Measurements from ENCODE around the gene BRD2. TPM values are rescaled to one million over a fixed set of nuclear protein-coding genes. Genes with fewer than 3 reads are reported as not detected.

Gene BRD2
- total RNA-seq, 1 experiment from 2014 or later = 172 TPM

GRCh38 chr6:32969685-32970412, 1.5 kb downstream of the BRD2 start:
- in situ Hi-C loops (cut with HindIII; ENCODE audit: low sequenced_read_pairs) = no loop called here
- DNase-seq (ENCODE audit: low spot score) = peak; percentile 82

DNA sequence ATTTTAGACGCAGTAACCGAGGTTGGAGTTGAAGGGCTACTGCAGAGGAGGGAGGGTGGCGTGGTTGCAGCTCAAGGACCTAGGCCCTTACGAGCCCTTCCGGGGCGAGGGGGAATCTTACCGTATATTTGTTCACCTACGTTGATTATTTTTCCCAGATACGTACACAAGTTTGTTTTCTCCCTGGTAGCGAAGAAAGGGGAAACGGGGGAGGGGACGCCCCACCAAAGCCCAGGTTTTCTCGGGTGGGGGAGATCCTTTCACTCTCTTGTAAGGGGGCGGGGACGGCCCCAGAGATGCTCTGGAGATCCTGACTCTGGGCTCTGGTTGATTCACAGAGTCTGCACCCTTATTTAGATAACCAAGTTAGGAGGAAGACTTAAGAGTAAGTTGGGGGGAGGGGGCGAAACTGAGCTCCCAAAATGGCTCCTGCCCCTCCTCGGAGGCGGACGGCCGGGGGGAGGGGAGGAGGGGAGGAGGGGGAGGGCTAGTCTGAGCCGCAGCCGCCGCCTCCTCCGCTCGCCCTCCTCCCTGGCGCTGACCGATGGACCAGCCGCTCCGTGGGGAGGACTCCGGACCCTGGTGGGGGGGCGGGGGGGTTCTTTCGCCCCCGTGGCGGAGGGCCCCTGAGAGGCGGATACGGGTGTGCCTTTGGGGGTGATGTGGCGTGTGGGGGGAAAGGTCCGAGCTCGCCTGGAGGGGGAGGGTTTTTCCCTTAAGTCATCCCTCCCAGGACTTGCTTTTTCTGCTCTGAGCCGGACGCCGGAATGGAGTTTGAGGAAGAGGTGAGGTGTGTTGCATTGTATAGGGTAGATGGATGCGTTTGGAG, 2.2 kb downstream of the BRD2 start:
- in situ Hi-C loops (cut with HindIII; ENCODE audit: low sequenced_read_pairs) = no loop called here
- peak; percentile 82 for DNase-seq (ENCODE audit: low spot score)

- DNase-seq (ENCODE audit: low spot score) = no peak
Observed at GRCh38 chr6:32971242-32971580, 2.8 kb downstream of the BRD2 start.

GRCh38 chr6:32971581-32972352, 3.4 kb downstream of the BRD2 start:
- in situ Hi-C loops (cut with HindIII; ENCODE audit: low sequenced_read_pairs) = no loop called here

More at GRCh38 chr6:32971242-32971580, 2.8 kb downstream of the BRD2 start:
- in situ Hi-C loops (cut with HindIII; ENCODE audit: low sequenced_read_pairs) = no loop called here

GRCh38 chr6:32972353-32973143, 4.2 kb downstream of the BRD2 start:
- in situ Hi-C loops (cut with HindIII; ENCODE audit: low sequenced_read_pairs) = no loop called here
- DNase-seq (ENCODE audit: low spot score) = peak; percentile 27

More at GRCh38 chr6:32971581-32972352, 3.4 kb downstream of the BRD2 start:
- DNase-seq (ENCODE audit: low spot score) = peak; percentile 100

DNA sequence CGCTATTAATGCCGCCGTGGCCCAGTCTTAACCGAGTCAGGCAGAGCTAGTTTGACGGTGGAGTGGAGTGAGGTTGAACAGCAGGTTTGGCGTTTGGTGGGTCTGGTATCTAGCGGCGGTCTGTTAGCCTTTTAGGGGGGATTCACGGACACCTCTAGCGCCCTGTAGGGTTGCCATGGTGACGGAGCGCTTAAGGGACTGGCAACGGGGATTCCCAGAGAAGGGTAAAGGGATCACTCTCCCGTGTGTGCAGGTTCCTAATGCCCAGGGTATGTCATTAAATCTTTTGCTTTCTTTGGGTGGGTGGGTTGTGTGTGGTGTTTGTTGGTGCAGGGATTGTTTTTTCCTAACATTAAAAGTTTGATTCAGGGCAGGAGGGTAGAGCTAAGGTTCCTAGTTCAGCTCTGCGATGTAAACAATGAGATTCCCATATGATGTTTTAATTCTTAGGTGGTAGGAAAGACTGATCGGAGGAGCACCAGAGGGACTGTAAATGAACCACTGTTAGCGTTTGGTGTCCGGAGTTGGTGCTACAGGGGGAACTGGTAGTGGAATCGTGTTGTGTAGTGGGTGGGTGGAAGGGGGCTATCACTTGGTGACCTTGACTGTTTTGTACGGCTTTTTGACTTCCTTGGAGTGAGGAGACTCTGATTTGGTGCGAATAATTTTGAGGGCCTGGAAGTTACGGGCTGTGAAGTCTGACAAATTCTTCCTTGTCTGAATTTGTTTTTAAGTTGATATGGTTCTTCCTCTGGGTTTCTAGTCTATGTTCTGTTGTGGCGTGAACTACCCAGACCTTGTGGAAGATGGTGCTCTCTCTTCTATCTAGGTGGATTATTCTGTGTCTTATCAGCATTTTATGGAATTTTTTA, 5.0 kb downstream of the BRD2 start:
- in situ Hi-C loops (cut with HindIII; ENCODE audit: low sequenced_read_pairs) = no loop called here
- peak; percentile 57 for DNase-seq (ENCODE audit: low spot score)

GRCh38 chr6:32974016-32974333, 5.6 kb downstream of the BRD2 start:
- peak; percentile 31 for DNase-seq (ENCODE audit: low spot score)

GRCh38 chr6:32974541-32975308, 6.3 kb downstream of the BRD2 start:
- in situ Hi-C loops (cut with HindIII; ENCODE audit: low sequenced_read_pairs) = no loop called here

More at GRCh38 chr6:32974016-32974333, 5.6 kb downstream of the BRD2 start:
- in situ Hi-C loops (cut with HindIII; ENCODE audit: low sequenced_read_pairs) = no loop called here

DNA sequence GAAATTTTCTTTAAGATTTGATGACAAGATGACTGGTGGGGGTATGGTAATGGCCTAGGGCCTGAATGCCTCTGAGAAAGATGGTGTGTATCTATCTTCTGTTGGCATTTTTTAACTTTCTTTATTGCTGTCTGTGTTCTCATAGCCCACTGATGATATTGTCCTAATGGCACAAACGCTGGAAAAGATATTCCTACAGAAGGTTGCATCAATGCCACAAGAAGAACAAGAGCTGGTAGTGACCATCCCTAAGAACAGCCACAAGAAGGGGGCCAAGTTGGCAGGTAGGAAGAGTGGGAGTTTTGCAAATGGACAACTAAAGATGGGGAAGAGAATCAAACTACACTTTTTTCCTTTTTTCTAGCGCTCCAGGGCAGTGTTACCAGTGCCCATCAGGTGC, 7.5 kb downstream of the BRD2 start:
- DNase-seq (ENCODE audit: low spot score) = no peak
- in situ Hi-C loops (cut with HindIII; ENCODE audit: low sequenced_read_pairs) = no loop called here

More at GRCh38 chr6:32974541-32975308, 6.3 kb downstream of the BRD2 start:
- no peak for DNase-seq (ENCODE audit: low spot score)

DNA sequence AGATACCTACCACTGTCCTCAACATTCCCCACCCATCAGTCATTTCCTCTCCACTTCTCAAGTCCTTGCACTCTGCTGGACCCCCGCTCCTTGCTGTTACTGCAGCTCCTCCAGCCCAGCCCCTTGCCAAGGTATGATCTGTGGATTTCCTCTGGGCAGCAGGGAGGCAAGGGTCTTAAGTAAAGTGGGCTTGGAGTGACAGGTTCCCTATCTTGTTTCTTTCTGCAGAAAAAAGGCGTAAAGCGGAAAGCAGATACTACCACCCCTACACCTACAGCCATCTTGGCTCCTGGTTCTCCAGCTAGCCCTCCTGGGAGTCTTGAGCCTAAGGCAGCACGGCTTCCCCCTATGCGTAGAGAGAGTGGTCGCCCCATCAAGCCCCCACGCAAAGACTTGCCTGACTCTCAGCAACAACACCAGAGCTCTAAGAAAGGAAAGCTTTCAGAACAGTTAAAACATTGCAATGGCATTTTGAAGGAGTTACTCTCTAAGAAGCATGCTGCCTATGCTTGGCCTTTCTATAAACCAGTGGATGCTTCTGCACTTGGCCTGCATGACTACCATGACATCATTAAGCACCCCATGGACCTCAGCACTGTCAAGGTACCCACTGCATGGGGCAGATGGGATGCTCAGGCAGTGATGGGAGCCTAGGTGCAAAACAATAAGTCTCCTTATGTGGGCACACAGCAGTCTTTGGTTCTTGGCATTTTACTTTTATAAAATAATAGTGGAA, 8.1 kb downstream of the BRD2 start:
- no peak for DNase-seq (ENCODE audit: low spot score)
- in situ Hi-C loops (cut with HindIII; ENCODE audit: low sequenced_read_pairs) = no loop called here

DNA sequence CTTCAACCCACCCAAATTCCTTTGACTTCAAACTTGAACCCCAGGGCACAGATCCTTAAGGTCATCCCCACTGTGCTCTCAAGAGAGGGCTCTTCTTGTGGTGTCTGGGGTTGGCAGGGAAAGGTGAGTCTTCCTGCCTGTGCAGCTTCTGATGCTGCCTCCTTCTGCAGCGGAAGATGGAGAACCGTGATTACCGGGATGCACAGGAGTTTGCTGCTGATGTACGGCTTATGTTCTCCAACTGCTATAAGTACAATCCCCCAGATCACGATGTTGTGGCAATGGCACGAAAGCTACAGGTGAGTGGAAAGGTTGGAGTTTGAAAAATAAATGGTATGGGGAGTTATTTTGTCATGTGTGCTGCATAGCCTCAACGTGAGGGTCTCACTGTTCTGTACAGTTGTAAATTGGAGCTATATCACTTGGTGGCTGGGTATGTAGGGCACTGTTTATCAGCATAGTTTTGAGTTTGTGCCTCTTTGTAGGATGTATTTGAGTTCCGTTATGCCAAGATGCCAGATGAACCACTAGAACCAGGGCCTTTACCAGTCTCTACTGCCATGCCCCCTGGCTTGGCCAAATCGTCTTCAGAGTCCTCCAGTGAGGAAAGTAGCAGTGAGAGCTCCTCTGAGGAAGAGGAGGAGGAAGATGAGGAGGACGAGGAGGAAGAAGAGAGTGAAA, 9.0 kb downstream of the BRD2 start:
- DNase-seq (ENCODE audit: low spot score) = no peak
- in situ Hi-C loops (cut with HindIII; ENCODE audit: low sequenced_read_pairs) = no loop called here

DNA sequence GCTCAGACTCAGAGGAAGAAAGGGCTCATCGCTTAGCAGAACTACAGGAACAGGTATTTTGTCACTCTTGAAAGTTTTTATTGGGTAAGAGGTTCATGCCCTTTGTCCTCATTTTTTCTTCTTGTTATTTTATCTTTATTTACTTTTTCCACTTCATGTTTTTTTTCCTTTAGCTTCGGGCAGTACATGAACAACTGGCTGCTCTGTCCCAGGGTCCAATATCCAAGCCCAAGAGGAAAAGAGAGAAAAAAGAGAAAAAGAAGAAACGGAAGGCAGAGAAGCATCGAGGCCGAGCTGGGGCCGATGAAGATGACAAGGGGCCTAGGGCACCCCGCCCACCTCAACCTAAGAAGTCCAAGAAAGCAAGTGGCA, 9.5 kb downstream of the BRD2 start:
- DNase-seq (ENCODE audit: low spot score) = no peak
- in situ Hi-C loops (cut with HindIII; ENCODE audit: low sequenced_read_pairs) = no loop called here

DNA sequence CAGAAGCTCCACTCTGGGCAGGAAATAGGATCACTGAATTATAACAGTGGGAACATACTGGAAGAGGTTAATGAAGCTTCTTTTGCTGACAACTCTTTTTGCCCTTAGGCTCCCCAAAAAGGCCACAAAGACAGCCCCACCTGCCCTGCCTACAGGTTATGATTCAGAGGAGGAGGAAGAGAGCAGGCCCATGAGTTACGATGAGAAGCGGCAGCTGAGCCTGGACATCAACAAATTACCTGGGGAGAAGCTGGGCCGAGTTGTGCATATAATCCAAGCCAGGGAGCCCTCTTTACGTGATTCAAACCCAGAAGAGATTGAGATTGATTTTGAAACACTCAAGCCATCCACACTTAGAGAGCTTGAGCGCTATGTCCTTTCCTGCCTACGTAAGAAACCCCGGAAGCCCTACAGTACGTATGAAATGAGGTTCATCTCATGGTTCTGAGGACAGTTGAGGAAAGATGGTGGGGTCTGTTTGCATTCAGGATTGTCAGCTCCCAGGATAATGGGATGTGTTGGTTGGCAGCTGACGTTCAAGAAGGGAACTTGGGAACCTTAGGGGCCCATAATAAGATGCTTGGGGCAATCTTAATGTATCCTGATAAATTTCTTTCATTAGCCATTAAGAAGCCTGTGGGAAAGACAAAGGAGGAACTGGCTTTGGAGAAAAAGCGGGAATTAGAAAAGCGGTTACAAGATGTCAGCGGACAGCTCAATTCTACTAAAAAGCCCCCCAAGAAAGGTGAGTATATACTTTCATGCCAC, 11.5 kb downstream of the BRD2 start:
- in situ Hi-C loops (cut with HindIII; ENCODE audit: low sequenced_read_pairs) = no loop called here
- no peak for DNase-seq (ENCODE audit: low spot score)

GRCh38 chr6:32980488-32981038, 12.2 kb downstream of the BRD2 start:
- DNase-seq (ENCODE audit: low spot score) = no peak
- in situ Hi-C loops (cut with HindIII; ENCODE audit: low sequenced_read_pairs) = no loop called here

- in situ Hi-C loops (cut with HindIII; ENCODE audit: low sequenced_read_pairs) = no loop called here
- DNase-seq (ENCODE audit: low spot score) = peak; percentile 37
Observed at GRCh38 chr6:32982084-32982701, 13.8 kb downstream of the BRD2 start.

Measured in G401 (cell line).